Measurements from ENCODE around the gene WDR89.

WDR89 gene

GRCh38 chr14:63563370-63564026 lies 78.2 kb downstream of the WDR89 start:
- Histone ChIP-seq H3K4me1 (ENCODE audit: control insufficient read depth in 2 of 2, insufficient read depth in 2 of 2, low read length in 2 of 2) (peaks cover 0 to 2% of the 10 kb centered on the region in 2 donors), H3K27ac (ENCODE audit: low read depth in 2 of 2, low read length in 2 of 2) (no peak overlapping the region), H3K9me3 (ENCODE audit: control insufficient read depth in 2 of 2, low read length in 2 of 2) (no peaks in the 10 kb centered on the region), H3K4me3 (ENCODE audit: low read length in 2 of 2) (no peak overlapping the region), H3K27me3 (ENCODE audit: control insufficient read depth in 2 of 2, insufficient read depth in 2 of 2, low read length in 2 of 2) (no peaks in the 10 kb centered on the region), H3K9ac (ENCODE audit: low read depth in 1 of 2, low read length in 2 of 2) (no peak overlapping the region), H3K36me3 (ENCODE audit: control insufficient read depth in 2 of 2, insufficient read depth in 2 of 2, low read length in 2 of 2) (no peaks in the 10 kb centered on the region)

- Histone ChIP-seq H3K9me3 (ENCODE audit: control insufficient read depth in 2 of 2, low read length in 2 of 2) (no peaks in the 10 kb centered on the region), H3K4me3 (ENCODE audit: low read length in 2 of 2) (no peak overlapping the region), H3K36me3 (ENCODE audit: control insufficient read depth in 2 of 2, insufficient read depth in 2 of 2, low read length in 2 of 2) (no peaks in the 10 kb centered on the region), H3K27ac (ENCODE audit: low read depth in 2 of 2, low read length in 2 of 2) (no peak overlapping the region), H3K9ac (ENCODE audit: low read depth in 1 of 2, low read length in 2 of 2) (no peak overlapping the region), H3K27me3 (ENCODE audit: control insufficient read depth in 2 of 2, insufficient read depth in 2 of 2, low read length in 2 of 2) (no peaks in the 10 kb centered on the region), H3K4me1 (ENCODE audit: control insufficient read depth in 2 of 2, insufficient read depth in 2 of 2, low read length in 2 of 2) (peaks cover 0 to 2% of the 10 kb centered on the region in 2 donors)
Observed at GRCh38 chr14:63562405-63562804, 79.3 kb downstream of the WDR89 start.

- Histone ChIP-seq H3K36me3 (ENCODE audit: control insufficient read depth in 2 of 2, insufficient read depth in 2 of 2, low read length in 2 of 2) (no peaks in the 10 kb centered on the region), H3K4me1 (ENCODE audit: control insufficient read depth in 2 of 2, insufficient read depth in 2 of 2, low read length in 2 of 2) (no peaks in the 10 kb centered on the region), H3K9ac (ENCODE audit: low read depth in 1 of 2, low read length in 2 of 2) (no peak overlapping the region), H3K27ac (ENCODE audit: low read depth in 2 of 2, low read length in 2 of 2) (no peak overlapping the region), H3K9me3 (ENCODE audit: control insufficient read depth in 2 of 2, low read length in 2 of 2) (no peaks in the 10 kb centered on the region), H3K27me3 (ENCODE audit: control insufficient read depth in 2 of 2, insufficient read depth in 2 of 2, low read length in 2 of 2) (no peaks in the 10 kb centered on the region), H3K4me3 (ENCODE audit: low read length in 2 of 2) (no peak overlapping the region)
Observed at GRCh38 chr14:63555572-63555971, 86.1 kb downstream of the WDR89 start.

DNA sequence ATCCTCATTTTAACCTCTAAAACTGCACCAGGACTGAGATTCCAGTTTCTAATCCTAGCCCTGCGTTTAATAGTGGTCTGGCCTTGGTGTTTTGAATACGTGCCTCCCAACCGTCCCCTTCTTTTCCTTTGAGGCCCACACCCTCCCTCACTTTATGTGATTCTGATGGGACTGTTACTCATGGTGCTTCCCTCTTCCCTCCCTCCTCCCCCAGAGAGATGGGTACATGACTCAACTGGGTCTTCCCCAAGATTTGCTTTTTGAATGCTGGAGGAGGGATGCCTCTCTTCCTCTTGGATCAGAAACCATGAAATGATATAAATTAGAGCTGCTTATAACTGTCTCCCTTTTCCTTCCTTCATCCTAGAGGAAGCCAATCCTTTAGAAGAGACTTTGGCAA lies 90.3 kb downstream of the WDR89 start:
- Histone ChIP-seq H3K4me1 (ENCODE audit: control insufficient read depth in 2 of 2, insufficient read depth in 2 of 2, low read length in 2 of 2) (no peaks in the 10 kb centered on the region), H3K27me3 (ENCODE audit: control insufficient read depth in 2 of 2, insufficient read depth in 2 of 2, low read length in 2 of 2) (no peaks in the 10 kb centered on the region), H3K27ac (ENCODE audit: low read depth in 2 of 2, low read length in 2 of 2) (no peak overlapping the region), H3K36me3 (ENCODE audit: control insufficient read depth in 2 of 2, insufficient read depth in 2 of 2, low read length in 2 of 2) (no peaks in the 10 kb centered on the region), H3K9ac (ENCODE audit: low read depth in 1 of 2, low read length in 2 of 2) (no peak overlapping the region), H3K4me3 (ENCODE audit: low read length in 2 of 2) (no peak overlapping the region), H3K9me3 (ENCODE audit: control insufficient read depth in 2 of 2, low read length in 2 of 2) (no peaks in the 10 kb centered on the region)

DNA sequence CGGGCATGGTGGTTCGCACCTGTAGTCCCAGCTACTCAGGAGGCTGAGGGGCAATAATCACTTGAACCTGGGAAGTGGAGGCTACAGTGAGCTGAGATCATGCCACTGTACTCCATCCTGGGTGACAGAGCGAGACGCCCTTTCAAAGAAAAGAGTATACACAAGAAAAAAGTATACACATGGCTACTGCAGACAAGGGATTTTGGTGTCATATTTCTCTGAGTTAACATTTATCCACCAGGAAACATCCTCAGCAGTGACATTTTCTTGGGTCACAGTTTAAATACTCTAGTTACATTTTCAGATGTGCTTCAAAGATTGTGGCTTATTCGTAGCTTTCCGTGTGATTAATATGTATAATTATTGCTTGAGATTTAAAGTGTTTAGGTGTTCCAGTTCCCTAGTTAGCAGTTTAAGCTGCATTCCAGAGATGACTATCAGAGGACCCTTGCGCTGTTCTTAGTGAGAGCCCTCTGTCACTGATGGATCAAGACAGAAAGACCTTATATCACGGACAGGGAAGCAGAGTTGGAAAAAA lies 93.8 kb downstream of the WDR89 start:
- Histone ChIP-seq H3K27ac (ENCODE audit: low read depth in 2 of 2, low read length in 2 of 2) (no peak overlapping the region), H3K27me3 (ENCODE audit: control insufficient read depth in 2 of 2, insufficient read depth in 2 of 2, low read length in 2 of 2) (no peaks in the 10 kb centered on the region), H3K4me3 (ENCODE audit: low read length in 2 of 2) (no peak overlapping the region), H3K9me3 (ENCODE audit: control insufficient read depth in 2 of 2, low read length in 2 of 2) (no peaks in the 10 kb centered on the region), H3K9ac (ENCODE audit: low read depth in 1 of 2, low read length in 2 of 2) (no peak overlapping the region), H3K36me3 (ENCODE audit: control insufficient read depth in 2 of 2, insufficient read depth in 2 of 2, low read length in 2 of 2) (no peaks in the 10 kb centered on the region), H3K4me1 (ENCODE audit: control insufficient read depth in 2 of 2, insufficient read depth in 2 of 2, low read length in 2 of 2) (peaks cover 0 to 6% of the 10 kb centered on the region in 2 donors)
